ENCODE results near the gene SLAMF1.
"Not testable (repeated sequence)": the region's sequence is repeated elsewhere in the genome, so short reads cannot be mapped to it uniquely, and the experiment has no call there.

Gene SLAMF1

GRCh38 chr1:160646711-160647328 is at the start of gene SLAMF1:
TSS of gene SLAMF1 (minus strand) at chr1:160647044. CDS start at chr1:160646945, 99 bp downstream.
- peak; percentile 78 for DNase-seq

DNA sequence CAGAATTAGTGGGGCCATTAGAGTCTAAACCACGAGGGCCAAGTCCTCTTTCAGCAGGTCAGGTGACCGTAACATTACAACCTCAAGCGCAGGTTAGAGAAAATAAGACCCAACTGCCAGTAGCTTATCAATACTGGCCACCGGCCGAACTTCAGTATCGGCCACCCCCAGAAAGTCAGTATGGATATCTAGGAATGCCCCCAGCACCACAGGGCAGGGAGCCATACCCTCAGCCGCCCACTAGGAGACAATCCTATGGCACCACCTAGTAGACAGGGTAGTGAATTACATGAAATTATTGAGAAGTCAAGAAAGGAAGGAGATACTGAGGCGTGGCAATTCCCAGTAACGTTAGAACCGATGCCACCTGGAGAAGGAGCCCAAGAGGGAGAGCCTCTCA is 45.5 kb upstream of the SLAMF1 start:
- not testable (repeated sequence) for DNase-seq

- no peak for DNase-seq
Observed at GRCh38 chr1:160685266-160685665, 38.4 kb upstream of the SLAMF1 start.

DNA sequence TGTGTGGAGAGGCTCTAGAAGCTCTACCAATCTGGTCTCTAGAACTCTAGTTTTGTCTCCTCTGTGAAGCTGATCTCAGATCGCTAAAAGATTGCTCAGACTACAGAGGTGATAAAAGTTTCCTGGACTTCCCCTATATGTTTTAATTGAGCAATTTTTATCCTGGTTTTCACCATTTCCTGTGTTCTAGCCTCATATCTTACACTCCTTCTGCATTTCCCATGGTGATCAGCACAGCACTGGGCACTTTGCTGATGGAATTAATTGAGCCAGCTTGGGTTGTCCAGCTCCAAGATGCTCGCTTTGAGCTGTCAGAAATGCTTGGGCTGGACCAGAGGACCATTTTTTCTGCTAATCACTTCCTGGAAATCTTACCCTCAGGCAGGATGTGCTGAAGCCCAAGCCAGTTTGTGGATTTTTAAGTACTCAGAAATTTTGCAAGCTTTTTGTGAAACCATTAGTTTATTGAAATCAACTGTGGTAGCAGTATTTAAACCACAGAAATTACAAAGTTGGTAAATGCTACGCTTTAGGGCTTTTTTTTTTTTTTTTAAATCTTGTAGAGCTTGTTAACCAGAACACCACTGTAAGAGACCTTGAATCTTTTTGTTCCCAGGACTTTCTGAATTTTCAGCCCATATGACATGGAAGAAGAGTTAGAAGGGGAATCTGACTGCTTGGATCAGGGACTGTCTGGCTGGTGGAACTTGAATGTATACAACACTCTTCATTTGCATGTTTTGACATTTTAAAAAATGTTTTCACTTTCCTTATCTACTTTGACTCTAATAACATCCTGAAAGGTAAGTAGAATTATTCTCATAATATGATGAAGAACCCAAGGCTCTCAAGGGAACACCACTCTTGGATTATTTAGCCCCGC is 36.4 kb upstream of the SLAMF1 start:
- DNase-seq = no peak

GRCh38 chr1:160681891-160682140 is 35.0 kb upstream of the SLAMF1 start:
- no peak for DNase-seq

DNA sequence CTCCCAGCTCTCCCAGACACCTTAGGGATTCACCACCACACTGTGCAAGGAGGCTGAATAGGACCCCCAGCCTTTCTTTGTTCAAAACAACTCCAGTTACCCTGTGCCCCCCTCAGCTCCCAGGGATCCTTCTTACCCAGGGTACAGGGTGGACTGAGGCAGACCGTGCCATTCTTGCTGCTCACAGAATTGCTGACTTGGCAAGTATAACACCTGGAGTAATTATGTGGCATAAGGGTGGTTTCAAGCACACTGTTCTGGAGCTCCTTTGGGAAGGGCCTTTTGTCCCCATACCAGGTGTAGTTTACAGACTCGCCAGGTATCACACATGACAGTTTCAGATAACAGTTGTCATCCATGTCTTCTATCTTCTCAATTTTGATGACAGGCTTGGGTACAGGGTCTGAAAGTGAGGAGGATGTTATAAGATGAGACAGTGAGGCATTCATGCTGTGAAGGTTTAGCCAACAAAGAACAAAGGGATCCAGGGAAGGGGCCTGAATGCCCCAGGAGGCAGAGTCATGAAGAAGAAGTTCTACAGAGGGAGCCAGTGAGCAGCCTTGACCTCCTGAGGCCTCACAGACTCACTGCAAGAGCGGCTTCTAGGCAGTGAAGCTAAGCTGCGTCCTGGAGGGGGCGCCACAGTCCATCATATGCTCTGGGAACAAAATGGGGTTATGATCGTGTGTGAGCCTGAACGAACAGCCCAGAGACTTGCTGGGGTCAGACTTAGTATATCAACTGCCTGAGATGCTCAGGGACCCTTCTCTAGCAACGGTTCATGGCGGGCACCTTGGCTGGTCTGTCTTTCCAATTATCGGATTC is 34.4 kb upstream of the SLAMF1 start:
- peak; percentile 92 for DNase-seq

GRCh38 chr1:160680399-160680798 is 33.6 kb upstream of the SLAMF1 start:
- DNase-seq = no peak

- no peak for DNase-seq
Observed at GRCh38 chr1:160679893-160680292, 33.0 kb upstream of the SLAMF1 start.

GRCh38 chr1:160676869-160677597 is 30.2 kb upstream of the SLAMF1 start:
- DNase-seq = no peak

GRCh38 chr1:160675641-160676410 is 29.0 kb upstream of the SLAMF1 start:
- peak; percentile 81 for DNase-seq

DNA sequence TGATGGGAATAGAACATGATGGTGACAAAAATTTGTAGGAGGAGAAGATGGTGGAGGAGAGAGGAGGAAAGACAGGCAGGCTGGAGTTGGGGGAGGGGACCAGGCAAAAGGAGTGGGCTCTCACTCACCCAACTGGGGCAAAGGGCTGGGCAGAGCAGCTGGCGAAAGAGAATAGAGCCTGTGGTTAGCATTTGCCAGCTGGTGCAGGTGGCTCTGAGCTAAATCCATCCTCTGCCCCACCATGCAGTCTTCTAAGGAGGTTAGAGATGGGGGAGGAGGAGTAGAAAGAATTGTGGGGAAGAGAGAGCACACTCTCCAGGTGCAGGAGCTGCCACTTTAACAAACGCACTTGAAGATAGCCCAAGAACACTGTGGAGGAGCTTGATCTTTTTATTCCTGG is 27.6 kb upstream of the SLAMF1 start:
- no peak for DNase-seq

DNA sequence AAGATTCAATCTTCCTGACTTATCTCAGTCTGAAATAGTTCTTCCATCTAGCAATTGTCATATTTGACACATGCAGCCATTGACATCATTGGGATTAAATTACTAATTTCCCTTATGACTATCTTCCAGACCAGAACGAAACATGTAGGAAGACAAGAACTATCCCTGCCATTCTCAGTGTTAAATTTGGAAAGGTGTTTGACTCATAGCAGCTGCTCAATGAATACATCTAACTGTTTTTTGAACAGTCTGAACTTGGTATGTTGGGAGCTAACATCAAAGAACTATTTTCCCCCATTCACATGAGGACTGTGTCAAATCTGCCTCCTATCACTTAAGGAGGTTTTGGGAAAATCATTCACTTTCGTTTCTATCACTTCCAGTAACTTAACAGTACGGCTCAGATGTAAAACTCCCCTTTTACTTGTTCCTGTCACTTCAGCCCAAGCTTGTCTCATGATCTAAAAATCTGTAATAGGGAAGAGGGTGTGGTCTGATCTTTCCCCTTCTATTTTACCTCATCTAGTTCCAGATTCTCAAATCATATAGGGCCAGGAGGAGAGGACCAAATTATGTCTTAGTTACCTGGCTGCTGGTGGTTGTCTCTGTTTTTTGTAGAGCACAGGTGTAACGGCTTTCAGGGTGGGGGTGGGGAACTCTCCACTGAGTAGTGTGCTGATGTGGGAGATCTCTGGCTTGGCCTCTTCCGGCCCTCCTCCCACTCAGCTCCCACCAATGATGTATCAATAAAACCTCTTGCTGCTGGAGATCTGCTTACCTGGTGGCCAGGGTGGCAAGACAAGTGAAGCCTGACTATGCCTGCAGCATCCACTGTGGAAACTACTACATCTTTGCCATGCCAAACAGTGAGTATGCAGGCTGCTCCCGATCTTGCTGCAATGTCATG is 26.2 kb upstream of the SLAMF1 start:
- DNase-seq = no peak

- no peak for DNase-seq
Observed at GRCh38 chr1:160671603-160672517, 25.0 kb upstream of the SLAMF1 start.

- DNase-seq = no peak
Observed at GRCh38 chr1:160670701-160671100, 23.9 kb upstream of the SLAMF1 start.

DNA sequence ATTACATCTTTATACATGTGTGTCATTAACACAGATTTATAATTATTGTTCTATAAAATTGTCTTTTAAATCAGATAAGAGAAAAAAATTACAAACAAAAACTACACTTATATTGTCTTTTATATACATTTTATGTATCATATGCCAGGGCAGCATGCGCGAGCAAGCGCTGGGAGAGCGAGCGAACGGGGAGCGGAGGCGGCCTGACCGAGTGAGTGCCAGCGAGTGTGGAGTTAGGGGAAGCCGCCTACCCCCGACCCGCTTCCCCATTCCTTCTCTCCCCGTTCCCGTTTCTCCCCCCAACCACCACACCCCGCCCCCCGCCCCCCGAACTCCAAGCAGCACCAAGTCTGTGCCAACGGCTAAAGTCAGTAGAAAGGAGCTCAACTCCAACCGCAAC is 23.0 kb upstream of the SLAMF1 start:
- DNase-seq = no peak

GRCh38 chr1:160669276-160669675 is 22.4 kb upstream of the SLAMF1 start:
- DNase-seq = no peak

DNA sequence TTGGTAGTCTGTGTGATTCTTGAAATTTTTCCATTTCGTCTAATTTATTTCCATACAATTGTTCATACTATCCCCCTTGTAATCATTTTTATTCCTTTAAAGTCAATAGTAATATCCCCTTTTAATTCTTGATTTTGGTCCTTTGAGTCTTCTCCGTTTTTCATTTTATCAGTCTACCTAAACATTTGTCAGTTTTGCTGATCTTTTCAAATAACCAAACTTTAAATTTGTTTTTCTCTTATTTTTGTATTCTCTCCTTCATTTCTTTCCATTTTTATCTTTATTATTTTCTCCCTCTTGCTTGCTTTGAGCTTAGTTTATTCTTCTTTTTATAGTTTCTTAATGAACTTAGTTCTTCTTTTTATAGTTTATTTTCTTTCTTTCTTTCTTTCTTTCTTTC is 21.1 kb upstream of the SLAMF1 start:
- DNase-seq = no peak

DNA sequence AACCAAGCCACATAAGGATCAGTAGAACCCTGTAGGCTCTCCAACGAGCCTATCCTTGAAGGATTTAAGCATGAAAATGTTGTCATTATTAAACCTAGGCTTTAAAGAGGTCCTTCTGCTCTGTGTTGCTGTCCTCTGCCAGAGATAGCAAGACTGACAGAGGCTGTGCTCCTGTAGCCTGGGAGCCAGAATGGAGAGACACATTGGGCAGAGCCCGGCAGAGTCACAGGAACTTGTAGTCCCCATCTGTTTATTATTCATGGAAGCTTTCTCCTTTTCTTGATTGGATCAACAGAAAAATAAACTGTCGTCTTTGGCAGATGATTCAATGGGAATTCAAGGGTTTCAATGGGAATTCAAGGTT is 19.2 kb upstream of the SLAMF1 start:
- no peak for DNase-seq

- DNase-seq = no peak
Observed at GRCh38 chr1:160665330-160666078, 18.7 kb upstream of the SLAMF1 start.
